HL-60 (cell line): Measurements from ENCODE around the gene TIGD6.

ENCODE experiments used
- TF ChIP-seq, protein P1 (sequence below): IDR thresholded peaks from one replicate; pipeline ENCODE4 v1.5.1; 2011; ENCODE audit warnings: low read length, control low read depth, inconsistent platforms; ENCODE audit not compliant: insufficient read depth
- TF ChIP-seq, protein P2 (sequence below): IDR thresholded peaks from 2 replicates; pipeline ENCODE4 v1.6.1; 2012; ENCODE audit warnings: low read depth; ENCODE audit not compliant: insufficient replicate concordance

DNA sequence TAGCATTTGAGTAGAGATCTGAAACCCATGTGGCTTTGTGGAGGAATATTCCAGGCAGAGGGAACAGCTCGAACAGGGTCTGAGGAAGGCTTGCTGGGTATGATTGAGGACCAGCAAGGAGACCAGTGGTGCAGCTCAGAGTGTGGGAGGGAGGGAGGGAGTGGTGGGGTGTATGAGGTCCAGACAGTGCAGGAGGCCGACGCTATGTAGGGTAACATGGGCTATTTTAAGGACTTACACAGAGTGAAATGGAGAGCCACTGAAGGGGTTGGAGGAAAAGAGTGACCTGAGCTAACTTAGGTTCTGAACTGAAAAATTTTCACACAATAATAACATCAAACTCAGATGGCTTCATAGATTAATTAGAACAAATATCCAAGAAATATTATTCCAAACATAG is 42.0 kb upstream of the TIGD6 start:
- TF ChIP-seq, protein P1, sequence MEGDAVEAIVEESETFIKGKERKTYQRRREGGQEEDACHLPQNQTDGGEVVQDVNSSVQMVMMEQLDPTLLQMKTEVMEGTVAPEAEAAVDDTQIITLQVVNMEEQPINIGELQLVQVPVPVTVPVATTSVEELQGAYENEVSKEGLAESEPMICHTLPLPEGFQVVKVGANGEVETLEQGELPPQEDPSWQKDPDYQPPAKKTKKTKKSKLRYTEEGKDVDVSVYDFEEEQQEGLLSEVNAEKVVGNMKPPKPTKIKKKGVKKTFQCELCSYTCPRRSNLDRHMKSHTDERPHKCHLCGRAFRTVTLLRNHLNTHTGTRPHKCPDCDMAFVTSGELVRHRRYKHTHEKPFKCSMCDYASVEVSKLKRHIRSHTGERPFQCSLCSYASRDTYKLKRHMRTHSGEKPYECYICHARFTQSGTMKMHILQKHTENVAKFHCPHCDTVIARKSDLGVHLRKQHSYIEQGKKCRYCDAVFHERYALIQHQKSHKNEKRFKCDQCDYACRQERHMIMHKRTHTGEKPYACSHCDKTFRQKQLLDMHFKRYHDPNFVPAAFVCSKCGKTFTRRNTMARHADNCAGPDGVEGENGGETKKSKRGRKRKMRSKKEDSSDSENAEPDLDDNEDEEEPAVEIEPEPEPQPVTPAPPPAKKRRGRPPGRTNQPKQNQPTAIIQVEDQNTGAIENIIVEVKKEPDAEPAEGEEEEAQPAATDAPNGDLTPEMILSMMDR: no peak
- TF ChIP-seq, protein P2, sequence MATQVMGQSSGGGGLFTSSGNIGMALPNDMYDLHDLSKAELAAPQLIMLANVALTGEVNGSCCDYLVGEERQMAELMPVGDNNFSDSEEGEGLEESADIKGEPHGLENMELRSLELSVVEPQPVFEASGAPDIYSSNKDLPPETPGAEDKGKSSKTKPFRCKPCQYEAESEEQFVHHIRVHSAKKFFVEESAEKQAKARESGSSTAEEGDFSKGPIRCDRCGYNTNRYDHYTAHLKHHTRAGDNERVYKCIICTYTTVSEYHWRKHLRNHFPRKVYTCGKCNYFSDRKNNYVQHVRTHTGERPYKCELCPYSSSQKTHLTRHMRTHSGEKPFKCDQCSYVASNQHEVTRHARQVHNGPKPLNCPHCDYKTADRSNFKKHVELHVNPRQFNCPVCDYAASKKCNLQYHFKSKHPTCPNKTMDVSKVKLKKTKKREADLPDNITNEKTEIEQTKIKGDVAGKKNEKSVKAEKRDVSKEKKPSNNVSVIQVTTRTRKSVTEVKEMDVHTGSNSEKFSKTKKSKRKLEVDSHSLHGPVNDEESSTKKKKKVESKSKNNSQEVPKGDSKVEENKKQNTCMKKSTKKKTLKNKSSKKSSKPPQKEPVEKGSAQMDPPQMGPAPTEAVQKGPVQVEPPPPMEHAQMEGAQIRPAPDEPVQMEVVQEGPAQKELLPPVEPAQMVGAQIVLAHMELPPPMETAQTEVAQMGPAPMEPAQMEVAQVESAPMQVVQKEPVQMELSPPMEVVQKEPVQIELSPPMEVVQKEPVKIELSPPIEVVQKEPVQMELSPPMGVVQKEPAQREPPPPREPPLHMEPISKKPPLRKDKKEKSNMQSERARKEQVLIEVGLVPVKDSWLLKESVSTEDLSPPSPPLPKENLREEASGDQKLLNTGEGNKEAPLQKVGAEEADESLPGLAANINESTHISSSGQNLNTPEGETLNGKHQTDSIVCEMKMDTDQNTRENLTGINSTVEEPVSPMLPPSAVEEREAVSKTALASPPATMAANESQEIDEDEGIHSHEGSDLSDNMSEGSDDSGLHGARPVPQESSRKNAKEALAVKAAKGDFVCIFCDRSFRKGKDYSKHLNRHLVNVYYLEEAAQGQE: no peak
